ENCODE measurements around the gene RGS3.

DNA sequence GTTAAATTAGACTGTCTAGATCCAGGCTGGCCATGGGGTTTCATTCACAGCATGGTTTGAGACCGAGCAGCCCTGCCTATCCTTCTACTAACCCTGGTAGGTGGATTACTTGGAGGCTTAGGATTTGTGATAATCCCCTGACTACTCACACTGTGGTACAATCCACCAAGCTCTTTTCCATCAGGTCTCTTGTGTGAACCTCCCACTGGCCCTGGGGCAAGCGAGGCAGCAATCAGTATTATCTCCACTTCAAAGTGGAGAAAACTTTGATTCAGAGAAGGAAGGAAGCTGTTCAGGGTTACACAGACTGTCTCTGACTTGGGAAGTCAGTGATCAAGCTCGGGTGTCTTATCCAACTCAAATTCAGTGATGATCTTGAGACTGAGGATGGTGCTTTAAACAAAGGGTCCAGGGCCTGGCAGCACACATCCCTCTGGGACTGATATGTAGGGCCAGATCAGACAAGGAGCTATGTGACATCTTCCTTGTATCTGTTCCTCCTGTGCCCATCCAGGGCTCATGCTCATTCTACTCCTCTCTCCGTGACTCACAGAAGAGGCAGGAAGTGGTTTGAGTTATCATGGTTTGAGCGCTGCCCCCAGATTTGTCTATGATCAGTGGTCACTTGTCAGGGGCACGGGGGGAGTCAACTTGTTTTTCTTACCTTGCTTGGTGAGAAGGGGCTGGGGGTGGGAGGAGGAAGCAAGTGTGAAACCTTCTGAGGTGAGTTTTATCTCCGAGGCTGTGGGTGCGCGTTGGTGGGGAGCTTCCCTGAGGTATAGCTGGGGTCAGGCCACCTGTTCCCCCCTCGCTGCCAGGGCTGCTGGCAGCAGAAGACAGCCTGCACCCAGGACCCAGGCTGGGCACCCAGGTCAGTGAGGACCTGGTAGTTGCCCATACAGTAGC, 48.6 kb downstream of the RGS3 start:
- TF ChIP-seq POLR2A (IDR thresholded peaks at IDR 0.05; ENCODE audit: low read length) (no peak), GATA1 (IDR thresholded peaks at IDR 0.05; ENCODE audit: low read depth, low read length) (no peak)

Data from erythroblast (primary cell).